NB4 (cell line): ENCODE results near the gene STT3B.

ENCODE experiments used
- DNase-seq: peaks from one replicate; pipeline ENCODE4 v3.0.0; 2010; ENCODE audit warnings: low read depth
- H3K4me3 ChIP-seq: one replicate; pipeline ENCODE4 v1.5.1; 2011; ENCODE audit warnings: mild to moderate bottlenecking, low read depth, low read length, moderate library complexity
- CTCF ChIP-seq: IDR thresholded peaks from one replicate; pipeline ENCODE4 v1.5.1; 2012; ENCODE audit warnings: low read depth, low read length
- MAX ChIP-seq: IDR thresholded peaks from 2 replicates; pipeline ENCODE4 v1.6.1; 2011; ENCODE audit warnings: low read depth, low read length
- MYC ChIP-seq: IDR thresholded peaks from 2 replicates; pipeline ENCODE4 v1.6.1; 2011; ENCODE audit warnings: low read depth, low read length
- POLR2A ChIP-seq: IDR thresholded peaks from 2 replicates; pipeline ENCODE4 v1.6.1; 2011; ENCODE audit warnings: mild to moderate bottlenecking; ENCODE audit not compliant: insufficient read length; ENCODE audit errors: extremely low read depth

Gene STT3B

GRCh38 chr3:31531992-31532586 lies 636 bp upstream of the STT3B start:
- peak overlapping the region; percentile 98 for H3K4me3 ChIP-seq
- peak; percentile 65 for TF ChIP-seq POLR2A
- peak; percentile 88 for TF ChIP-seq MAX
- no peak for TF ChIP-seq CTCF
- peak; percentile 71 for TF ChIP-seq MYC
- peak; percentile 99 for DNase-seq

- peak overlapping the region; percentile 91 for H3K4me3 ChIP-seq
- no peak for TF ChIP-seq MYC
- no peak for TF ChIP-seq CTCF
- no peak for TF ChIP-seq MAX
- TF ChIP-seq POLR2A = no peak
- DNase-seq = peak; percentile 55
These were observed 692 bp downstream of the STT3B start for GRCh38 chr3:31533169-31534064.

GRCh38 chr3:31534065-31534425 lies 1.3 kb downstream of the STT3B start:
- peak; percentile 69 for DNase-seq
- no peak for TF ChIP-seq CTCF
- 0 out of 2 replicates have a peak, but pooled peaks have one; percentile 5 for TF ChIP-seq MAX
- H3K4me3 ChIP-seq = peak overlapping the region; percentile 91

GRCh38 chr3:31536497-31536896 lies 3.8 kb downstream of the STT3B start:
- peak overlapping the region; percentile 91 for H3K4me3 ChIP-seq
- TF ChIP-seq MAX (no peak), CTCF (no peak), POLR2A (no peak), MYC (no peak)
- no peak for DNase-seq

GRCh38 chr3:31538801-31539200 lies 6.1 kb downstream of the STT3B start:
- peak overlapping the region; percentile 17 for H3K4me3 ChIP-seq
- no peak for TF ChIP-seq MAX
- TF ChIP-seq MYC = no peak
- no peak for TF ChIP-seq POLR2A
- TF ChIP-seq CTCF = no peak
- DNase-seq = no peak
